Caco-2 (cell line): ENCODE measurements around the gene NEK2. TPM values are rescaled to one million over a fixed set of nuclear protein-coding genes. Genes with fewer than 3 reads are reported as not detected.

ENCODE experiments used
- BruUV-seq: library from RNA; stranded (reverse); fragments of 400-500 nt; replicated peaks from 2 replicates; lab custom pipeline; 2021; lab: Mats Ljungman, UMichigan
- CTCF ChIA-PET: fragments of 300-600 bp; sonication (Branson Sonifier 250); formaldehyde crosslinking; loops from one replicate; lab custom pipeline; 2022; ENCODE audit warnings: antibody characterized with exemption; lab: Charles Lee
- POLR2A ChIA-PET: fragments of 300-600 bp; sonication (Branson Sonifier 250); formaldehyde crosslinking; loops from one replicate; lab custom pipeline; 2022; ENCODE audit warnings: antibody characterized with exemption; lab: Charles Lee
- DNase-seq, 2 experiments: peaks; one replicate each; pipeline versions ENCODE4 v3.0.0 to v3.0.0-alpha.2; 2020 to 2022
- H3K27me3 ChIP-seq: replicated peaks from 2 replicates; pipeline ENCODE4 v1.6.0; 2011; ENCODE audit warnings: low read length; ENCODE audit not compliant: control insufficient read depth, insufficient read depth
- H3K36me3 ChIP-seq: 2 replicates; pipeline ENCODE4 v1.5.1; 2011; ENCODE audit warnings: low read length; ENCODE audit not compliant: control insufficient read depth, insufficient read depth
- H3K4me1 ChIP-seq: fragments of 250-450 bp; sonication (Bioruptor Pico); 2 replicates; pipeline ENCODE4 v1.5.1; 2020; ENCODE audit warnings: mild to moderate bottlenecking
- H3K4me3 ChIP-seq: 2 replicates; pipeline ENCODE4 v1.5.1; 2011; ENCODE audit warnings: low read depth, mild to moderate bottlenecking, control low read depth, low read length
- H3K9me3 ChIP-seq: fragments of 250-450 bp; sonication (Bioruptor Pico); 2 replicates; pipeline ENCODE4 v1.5.1; 2020; ENCODE audit warnings: mild to moderate bottlenecking, moderate library complexity
- H3K27ac Mint-ChIP-seq: one replicate; pipeline ENCODE4 v1.8.0; 2022; ENCODE audit warnings: mixed read lengths; ENCODE audit not compliant: unreplicated experiment
- H3K27me3 Mint-ChIP-seq: one replicate; pipeline ENCODE4 v1.8.0; 2022; ENCODE audit warnings: mixed read lengths; ENCODE audit not compliant: insufficient read depth, unreplicated experiment
- H3K36me3 Mint-ChIP-seq: one replicate; pipeline ENCODE4 v1.8.0; 2022; ENCODE audit warnings: mild to moderate bottlenecking, mixed read lengths; ENCODE audit not compliant: insufficient read depth, unreplicated experiment
- H3K4me1 Mint-ChIP-seq: one replicate; pipeline ENCODE4 v1.8.0; 2022; ENCODE audit warnings: low read depth, mixed read lengths; ENCODE audit not compliant: unreplicated experiment
- H3K4me3 Mint-ChIP-seq: one replicate; pipeline ENCODE4 v1.8.0; 2022; ENCODE audit warnings: mild to moderate bottlenecking, moderate library complexity, mixed read lengths; ENCODE audit not compliant: unreplicated experiment
- H3K9me3 Mint-ChIP-seq: one replicate; pipeline ENCODE4 v1.8.0; 2022; ENCODE audit warnings: mixed read lengths; ENCODE audit not compliant: unreplicated experiment
- intact Hi-C: fragments of 100-400 bp; cut with micrococcal nuclease; formaldehyde crosslinking; loops from one replicate; pipeline ENCODE4 v1.10.0; 2022; ENCODE audit not compliant: unreplicated experiment
- total RNA-seq: library from RNA; stranded (reverse); gene quantifications from 2 replicates; pipeline ENCODE4 v1.2.3, GENCODE V29; 2022
- TF ChIP-seq, protein P1 (sequence below), 2 experiments: fragments of 200-600 bp in 1 of 2; IDR thresholded peaks; 1 replicate in 1 of 2; 2 replicates in 1 of 2; pipeline versions ENCODE4 v1.5.1 to v1.8.0; 2011 to 2022; ENCODE audit warnings: antibody characterized with exemption in 1 of 2, control low read depth in 1 of 2, inconsistent platforms in 1 of 2, low read depth in 1 of 2, low read length in 1 of 2, mild to moderate bottlenecking in 1 of 2, moderate library complexity in 1 of 2; ENCODE audit not compliant: insufficient read depth in 1 of 2, severe bottlenecking in 1 of 2, unreplicated experiment in 1 of 2

The NEK2 gene
- total RNA-seq, 1 experiment from 2014 or later: 34.7 TPM

DNA sequence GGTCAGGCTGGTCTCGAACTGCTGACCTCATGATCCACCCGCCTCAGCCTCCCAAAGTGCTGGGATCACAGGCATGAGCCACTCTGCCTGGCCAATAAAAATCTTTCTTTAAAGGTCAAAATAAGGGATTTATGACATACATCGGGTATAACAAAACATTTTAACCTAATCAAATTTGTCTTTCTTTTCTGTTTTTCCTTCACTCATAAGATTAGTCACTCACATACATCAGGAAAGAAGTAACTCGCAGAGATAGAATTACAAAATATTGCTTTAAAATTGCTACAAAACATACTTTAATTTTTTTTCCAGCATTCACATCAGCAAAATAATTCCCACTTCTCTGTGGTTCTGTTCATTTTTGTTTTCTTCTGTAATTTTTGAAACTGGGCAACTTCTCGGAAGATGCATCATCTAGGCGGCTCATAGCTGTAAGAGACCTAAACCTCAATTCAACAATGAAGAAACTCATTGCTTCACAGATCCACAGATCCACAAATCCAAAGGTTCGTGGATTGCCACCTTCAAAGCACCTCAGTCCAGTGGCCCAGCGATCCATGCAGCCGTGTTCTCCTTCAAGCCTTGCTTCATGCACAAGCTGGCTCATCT lies 39.7 kb downstream of the NEK2 start:
- Mint-ChIP-seq H3K27ac (no peak overlapping the region), H3K4me1 (peaks cover 35% of the 10 kb centered on the region), H3K4me3 (no peak overlapping the region), H3K9me3 (no peaks in the 10 kb centered on the region), H3K36me3 (peaks cover 5% of the 10 kb centered on the region), H3K27me3 (no peaks in the 10 kb centered on the region)
- peaks cover 37% of the 10 kb centered on the region for H3K4me1 ChIP-seq
- intact Hi-C loops: no loop called here
- DNase-seq: no peak
- H3K36me3 ChIP-seq: no peaks in the 10 kb centered on the region
- no TSS peak for BruUV-seq
- TF ChIP-seq, protein P1, sequence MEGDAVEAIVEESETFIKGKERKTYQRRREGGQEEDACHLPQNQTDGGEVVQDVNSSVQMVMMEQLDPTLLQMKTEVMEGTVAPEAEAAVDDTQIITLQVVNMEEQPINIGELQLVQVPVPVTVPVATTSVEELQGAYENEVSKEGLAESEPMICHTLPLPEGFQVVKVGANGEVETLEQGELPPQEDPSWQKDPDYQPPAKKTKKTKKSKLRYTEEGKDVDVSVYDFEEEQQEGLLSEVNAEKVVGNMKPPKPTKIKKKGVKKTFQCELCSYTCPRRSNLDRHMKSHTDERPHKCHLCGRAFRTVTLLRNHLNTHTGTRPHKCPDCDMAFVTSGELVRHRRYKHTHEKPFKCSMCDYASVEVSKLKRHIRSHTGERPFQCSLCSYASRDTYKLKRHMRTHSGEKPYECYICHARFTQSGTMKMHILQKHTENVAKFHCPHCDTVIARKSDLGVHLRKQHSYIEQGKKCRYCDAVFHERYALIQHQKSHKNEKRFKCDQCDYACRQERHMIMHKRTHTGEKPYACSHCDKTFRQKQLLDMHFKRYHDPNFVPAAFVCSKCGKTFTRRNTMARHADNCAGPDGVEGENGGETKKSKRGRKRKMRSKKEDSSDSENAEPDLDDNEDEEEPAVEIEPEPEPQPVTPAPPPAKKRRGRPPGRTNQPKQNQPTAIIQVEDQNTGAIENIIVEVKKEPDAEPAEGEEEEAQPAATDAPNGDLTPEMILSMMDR (IDR thresholded peaks at IDR 0.05; ENCODE audit: insufficient read depth in 1 of 2, low read depth in 1 of 2, low read length in 1 of 2, severe bottlenecking in 1 of 2, unreplicated experiment in 1 of 2): no peak
- no peak overlapping the region for H3K4me3 ChIP-seq
- CTCF ChIA-PET: no interaction called here
- no peaks in the 10 kb centered on the region for H3K9me3 ChIP-seq
- no peaks in the 10 kb centered on the region for H3K27me3 ChIP-seq
- POLR2A ChIA-PET: no interaction called here

DNA sequence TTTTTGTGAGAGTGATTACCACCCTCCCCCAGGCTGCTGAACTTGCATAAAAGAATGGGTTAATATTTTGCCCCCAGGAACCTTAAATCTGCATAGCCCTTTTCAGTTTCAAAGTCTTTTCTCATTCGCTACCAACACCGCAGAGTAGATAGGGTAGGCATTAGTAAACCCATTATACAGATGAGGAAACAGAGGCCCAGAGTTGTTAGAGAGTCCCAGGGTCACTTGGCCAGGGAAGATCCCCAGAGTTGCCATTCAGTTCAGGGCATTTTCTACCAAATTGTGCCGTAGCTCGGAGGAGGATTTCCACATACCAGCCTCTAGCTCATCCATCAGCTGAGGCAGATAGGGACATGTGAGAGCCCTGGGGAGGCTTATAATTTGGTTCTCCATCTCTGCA lies 40.5 kb downstream of the NEK2 start:
- Histone ChIP-seq H3K27me3 (no peaks in the 10 kb centered on the region), H3K4me1 (peaks cover 30% of the 10 kb centered on the region), H3K4me3 (no peak overlapping the region), H3K36me3 (no peaks in the 10 kb centered on the region), H3K9me3 (no peaks in the 10 kb centered on the region)
- CTCF ChIA-PET: no interaction called here
- no peak overlapping the region for H3K4me3 Mint-ChIP-seq
- TF ChIP-seq, protein P1 (IDR thresholded peaks at IDR 0.05; ENCODE audit: insufficient read depth in 1 of 2, low read depth in 1 of 2, low read length in 1 of 2, severe bottlenecking in 1 of 2, unreplicated experiment in 1 of 2): no peak
- peaks cover 5% of the 10 kb centered on the region for H3K36me3 Mint-ChIP-seq
- peaks cover 34% of the 10 kb centered on the region for H3K4me1 Mint-ChIP-seq
- POLR2A ChIA-PET: no interaction called here
- intact Hi-C loops: no loop called here
- no TSS peak for BruUV-seq
- H3K9me3 Mint-ChIP-seq: no peaks in the 10 kb centered on the region
- H3K27me3 Mint-ChIP-seq: no peaks in the 10 kb centered on the region
- no peak for DNase-seq
- H3K27ac Mint-ChIP-seq: no peak overlapping the region

DNA sequence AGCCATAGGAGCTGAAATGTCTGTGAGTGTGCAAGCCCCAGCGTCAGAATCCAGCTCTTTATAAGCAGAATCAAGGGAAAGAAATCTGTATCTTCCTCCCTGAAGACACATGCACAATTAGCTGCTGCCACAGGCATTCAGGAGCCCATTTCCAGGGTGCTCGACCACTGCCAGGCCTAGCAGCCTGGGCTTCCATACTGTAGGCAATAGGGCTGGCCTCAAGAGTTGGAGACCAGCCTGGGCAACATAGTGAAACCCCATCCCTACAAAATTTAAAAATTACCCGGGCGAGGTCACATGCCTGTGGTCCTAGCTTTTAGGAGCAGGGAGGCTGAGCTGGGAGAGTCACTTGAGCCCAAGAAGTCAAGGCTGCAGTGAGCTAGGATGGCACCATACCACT lies 41.0 kb downstream of the NEK2 start:
- H3K9me3 Mint-ChIP-seq: no peaks in the 10 kb centered on the region
- no peaks in the 10 kb centered on the region for H3K27me3 Mint-ChIP-seq
- peaks cover 31% of the 10 kb centered on the region for H3K4me1 Mint-ChIP-seq
- TF ChIP-seq, protein P1 (IDR thresholded peaks at IDR 0.05; ENCODE audit: insufficient read depth in 1 of 2, low read depth in 1 of 2, low read length in 1 of 2, severe bottlenecking in 1 of 2, unreplicated experiment in 1 of 2): no peak
- peaks cover 5% of the 10 kb centered on the region for H3K36me3 Mint-ChIP-seq
- Histone ChIP-seq H3K36me3 (no peaks in the 10 kb centered on the region), H3K4me1 (peaks cover 25% of the 10 kb centered on the region), H3K4me3 (no peak overlapping the region), H3K27me3 (no peaks in the 10 kb centered on the region), H3K9me3 (no peaks in the 10 kb centered on the region)
- intact Hi-C loops: no loop called here
- no peak for DNase-seq
- no peak overlapping the region for H3K4me3 Mint-ChIP-seq
- ChIA-PET CTCF (interaction anchor here (1.0 kb wide), 1 partner anchor 22 kb away, joined by 6 read pairs; no protein-coding TSS in a partner anchor), POLR2A (no interaction called here)
- BruUV-seq: no TSS peak
- no peak overlapping the region for H3K27ac Mint-ChIP-seq
